ENCODE measurements around the gene GPHN.

Gene GPHN

GRCh38 chr14:67077921-67078320 is 570.0 kb downstream of the GPHN start:
- DNase-seq = no peak
- Histone ChIP-seq H3K9me3 (peaks cover 0 to 9% (median 0%) of the 10 kb centered on the region in 3 donors), H3K4me1 (no peaks in the 10 kb centered on the region), H3K27me3 (no peaks in the 10 kb centered on the region), H3K27ac (no peak overlapping the region), H3K36me3 (no peaks in the 10 kb centered on the region), H3K4me3 (no peak overlapping the region)
- intact Hi-C loops (cut with DNase I; ENCODE audit: low total_unique reads) = no loop called here
- TF ChIP-seq, protein P1, sequence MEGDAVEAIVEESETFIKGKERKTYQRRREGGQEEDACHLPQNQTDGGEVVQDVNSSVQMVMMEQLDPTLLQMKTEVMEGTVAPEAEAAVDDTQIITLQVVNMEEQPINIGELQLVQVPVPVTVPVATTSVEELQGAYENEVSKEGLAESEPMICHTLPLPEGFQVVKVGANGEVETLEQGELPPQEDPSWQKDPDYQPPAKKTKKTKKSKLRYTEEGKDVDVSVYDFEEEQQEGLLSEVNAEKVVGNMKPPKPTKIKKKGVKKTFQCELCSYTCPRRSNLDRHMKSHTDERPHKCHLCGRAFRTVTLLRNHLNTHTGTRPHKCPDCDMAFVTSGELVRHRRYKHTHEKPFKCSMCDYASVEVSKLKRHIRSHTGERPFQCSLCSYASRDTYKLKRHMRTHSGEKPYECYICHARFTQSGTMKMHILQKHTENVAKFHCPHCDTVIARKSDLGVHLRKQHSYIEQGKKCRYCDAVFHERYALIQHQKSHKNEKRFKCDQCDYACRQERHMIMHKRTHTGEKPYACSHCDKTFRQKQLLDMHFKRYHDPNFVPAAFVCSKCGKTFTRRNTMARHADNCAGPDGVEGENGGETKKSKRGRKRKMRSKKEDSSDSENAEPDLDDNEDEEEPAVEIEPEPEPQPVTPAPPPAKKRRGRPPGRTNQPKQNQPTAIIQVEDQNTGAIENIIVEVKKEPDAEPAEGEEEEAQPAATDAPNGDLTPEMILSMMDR (IDR thresholded peaks at IDR 0.05) = no peak

- Histone ChIP-seq H3K27me3 (no peaks in the 10 kb centered on the region), H3K36me3 (no peaks in the 10 kb centered on the region), H3K4me1 (no peaks in the 10 kb centered on the region), H3K9me3 (peaks cover 0 to 12% (median 0%) of the 10 kb centered on the region in 3 donors), H3K27ac (no peak overlapping the region), H3K4me3 (no peak overlapping the region)
- intact Hi-C loops (cut with DNase I; ENCODE audit: low total_unique reads) = no loop called here
- TF ChIP-seq, protein P1 (IDR thresholded peaks at IDR 0.05) = no peak
- no peak for DNase-seq
These were observed 571.9 kb downstream of the GPHN start for GRCh38 chr14:67079846-67080245.

GRCh38 chr14:67108230-67108629 is 600.3 kb downstream of the GPHN start:
- Histone ChIP-seq H3K9me3 (peaks cover 0 to 14% (median 5%) of the 10 kb centered on the region in 3 donors), H3K4me3 (no peak overlapping the region), H3K27ac (no peak overlapping the region), H3K4me1 (no peaks in the 10 kb centered on the region), H3K36me3 (peaks cover 0 to 8% (median 0%) of the 10 kb centered on the region in 3 donors), H3K27me3 (no peaks in the 10 kb centered on the region)
- intact Hi-C loops (cut with DNase I; ENCODE audit: low total_unique reads) = no loop called here
- TF ChIP-seq, protein P1 (IDR thresholded peaks at IDR 0.05) = no peak
- DNase-seq = no peak

DNA sequence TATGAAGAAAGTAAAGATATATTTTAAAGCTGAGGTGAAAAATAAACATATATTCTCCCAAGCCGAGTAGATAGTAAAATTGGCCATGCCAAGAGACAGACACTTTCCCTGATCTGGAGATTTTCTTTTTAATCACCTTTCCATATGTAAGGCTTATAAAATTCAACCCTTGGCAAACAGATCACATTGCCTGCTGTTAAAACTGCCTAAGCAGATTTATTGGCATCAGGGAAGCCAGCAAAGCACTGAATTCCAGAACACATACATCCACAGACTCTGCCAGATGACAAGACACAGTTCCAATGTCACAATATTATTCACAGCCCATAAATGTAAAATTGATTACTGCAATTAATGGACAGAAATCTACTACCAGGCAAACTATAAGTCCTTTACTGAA is 603.1 kb downstream of the GPHN start:
- no peak for DNase-seq
- no peaks in the 10 kb centered on the region for H3K36me3 ChIP-seq
- no peak overlapping the region for H3K4me3 ChIP-seq
- H3K4me1 ChIP-seq = no peaks in the 10 kb centered on the region
- H3K27ac ChIP-seq = no peak overlapping the region
- TF ChIP-seq, protein P1 (IDR thresholded peaks at IDR 0.05) = no peak
- peaks cover 0 to 2% (median 0%) of the 10 kb centered on the region in 3 donors for H3K9me3 ChIP-seq
- intact Hi-C loops (cut with DNase I; ENCODE audit: low total_unique reads) = no loop called here
- no peaks in the 10 kb centered on the region for H3K27me3 ChIP-seq

GRCh38 chr14:67112344-67112743 is 604.4 kb downstream of the GPHN start:
- no peaks in the 10 kb centered on the region for H3K36me3 ChIP-seq
- no peak overlapping the region for H3K4me3 ChIP-seq
- TF ChIP-seq, protein P1 (IDR thresholded peaks at IDR 0.05) = no peak
- no peak for DNase-seq
- intact Hi-C loops (cut with DNase I; ENCODE audit: low total_unique reads) = no loop called here
- H3K27me3 ChIP-seq = no peaks in the 10 kb centered on the region
- H3K4me1 ChIP-seq = no peaks in the 10 kb centered on the region
- H3K9me3 ChIP-seq = no peaks in the 10 kb centered on the region
- H3K27ac ChIP-seq = no peak overlapping the region

DNA sequence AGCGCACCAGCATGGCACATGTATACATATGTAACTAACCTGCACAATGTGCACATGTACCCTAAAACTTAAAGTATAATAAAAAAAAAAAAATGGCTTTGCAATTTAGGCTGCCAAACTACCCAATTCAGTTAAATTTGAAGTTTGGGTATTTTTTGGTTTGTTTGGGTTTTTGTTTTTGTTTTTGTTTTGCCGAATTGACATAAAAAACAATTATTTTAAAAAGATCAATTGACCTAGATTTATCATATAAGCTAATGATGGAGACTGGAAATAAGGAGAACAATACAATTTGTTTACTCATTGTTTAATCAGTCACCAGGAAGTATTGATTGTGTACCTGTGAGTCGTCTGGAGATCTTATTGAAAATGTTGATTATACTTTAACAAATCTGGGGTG is 619.2 kb downstream of the GPHN start:
- Histone ChIP-seq H3K4me3 (no peak overlapping the region), H3K4me1 (no peaks in the 10 kb centered on the region), H3K27ac (no peak overlapping the region), H3K36me3 (peaks cover 12 to 29% (median 14%) of the 10 kb centered on the region in 3 donors), H3K9me3 (no peaks in the 10 kb centered on the region), H3K27me3 (no peaks in the 10 kb centered on the region)
- no peak for DNase-seq
- intact Hi-C loops (cut with DNase I; ENCODE audit: low total_unique reads) = no loop called here
- TF ChIP-seq, protein P1 (IDR thresholded peaks at IDR 0.05) = no peak
